GM18907 (cell line): ENCODE measurements around the gene LRRC18.

Experiments
- ATAC-seq: cut with Tn5 transposase; IDR thresholded peaks from one replicate; pipeline ENCODE4 v1.9.1; 2021; ENCODE audit warnings: mild to moderate bottlenecking, moderate library complexity; ENCODE audit not compliant: unreplicated experiment

Gene LRRC18

GRCh38 chr10:48939790-48940325 is at the start of gene LRRC18:
Gene LRRC18, minus strand, starts transcription at chr10:48939840. Its CDS starts 25,685 bp downstream, at chr10:48914155.
- ATAC-seq: no peak

GRCh38 chr10:48985621-48986158 is 46.0 kb upstream of the LRRC18 start:
- no peak for ATAC-seq

- ATAC-seq: no peak
These were observed 44.2 kb upstream of the LRRC18 start for GRCh38 chr10:48983648-48984351.

- no peak for ATAC-seq
These were observed 42.9 kb upstream of the LRRC18 start for GRCh38 chr10:48982584-48982983.

GRCh38 chr10:48981310-48981907 is 41.8 kb upstream of the LRRC18 start:
- no peak for ATAC-seq

GRCh38 chr10:48978318-48978717 is 38.7 kb upstream of the LRRC18 start:
- ATAC-seq: no peak

GRCh38 chr10:48976196-48976595 is 36.6 kb upstream of the LRRC18 start:
- no peak for ATAC-seq

- no peak for ATAC-seq
These were observed 35.0 kb upstream of the LRRC18 start for GRCh38 chr10:48974510-48975156.

- no peak for ATAC-seq
These were observed 33.4 kb upstream of the LRRC18 start for GRCh38 chr10:48973065-48973464.

- no peak for ATAC-seq
These were observed 31.0 kb upstream of the LRRC18 start for GRCh38 chr10:48970654-48971053.

- no peak for ATAC-seq
These were observed 30.4 kb upstream of the LRRC18 start for GRCh38 chr10:48970046-48970445.

GRCh38 chr10:48968036-48968435 is 28.4 kb upstream of the LRRC18 start:
- no peak for ATAC-seq

- no peak for ATAC-seq
These were observed 25.8 kb upstream of the LRRC18 start for GRCh38 chr10:48965460-48965859.

- no peak for ATAC-seq
These were observed 24.4 kb upstream of the LRRC18 start for GRCh38 chr10:48964038-48964437.

- ATAC-seq: no peak
These were observed 19.1 kb upstream of the LRRC18 start for GRCh38 chr10:48958598-48959190.

GRCh38 chr10:48957361-48958151 is 17.9 kb upstream of the LRRC18 start:
- ATAC-seq: no peak

- ATAC-seq: no peak
These were observed 12.1 kb upstream of the LRRC18 start for GRCh38 chr10:48951707-48952106.

GRCh38 chr10:48948470-48949037 is 8.9 kb upstream of the LRRC18 start:
- ATAC-seq: no peak

- no peak for ATAC-seq
These were observed 8.2 kb upstream of the LRRC18 start for GRCh38 chr10:48947690-48948469.
